Stimulated activated CD4-positive, alpha-beta T cell treated with anti-CD3 and anti-CD28 coated beads, TNF-alpha, amount 100 ng/mL, for 4 hours (primary cell): ENCODE measurements around the gene ASB15.
A peak's percentile ranks its signal among the peaks of the same experiment; 100 is the strongest.
"Not testable (repeated sequence)": the region's sequence is repeated elsewhere in the genome, so short reads cannot be mapped to it uniquely, and the experiment has no call there.

Source experiments
- DNase-seq, 3 experiments: peaks; one replicate each; pipeline ENCODE4 v3.0.0-alpha.2; 2020; ENCODE audit warnings: low read depth in 3 of 3

Gene ASB15

GRCh38 chr7:123598657-123599056, 3.0 kb upstream of the ASB15 start:
- no peak for DNase-seq

GRCh38 chr7:123599766-123600165, 1.9 kb upstream of the ASB15 start:
- DNase-seq, result no peak

- no peak for DNase-seq
Measured at GRCh38 chr7:123600876-123601275, 745 bp upstream of the ASB15 start.

- DNase-seq, result no peak
Measured at GRCh38 chr7:123602648-123603047, 1.0 kb downstream of the ASB15 start.

GRCh38 chr7:123604739-123605138, 3.1 kb downstream of the ASB15 start:
- DNase-seq, result no peak

- no peak for DNase-seq
Measured at GRCh38 chr7:123607423-123607975, 5.9 kb downstream of the ASB15 start.

- no peak for DNase-seq
Measured at GRCh38 chr7:123608991-123609882, 7.6 kb downstream of the ASB15 start.

- no peak for DNase-seq
Measured at GRCh38 chr7:123609883-123610239, 8.2 kb downstream of the ASB15 start.

- no peak for DNase-seq
Measured at GRCh38 chr7:123612024-123612423, 10.4 kb downstream of the ASB15 start.

- DNase-seq, result no peak
Measured at GRCh38 chr7:123615344-123615743, 13.7 kb downstream of the ASB15 start.

GRCh38 chr7:123616223-123616622, 14.6 kb downstream of the ASB15 start:
- DNase-seq, result no peak

- DNase-seq, result no peak
Measured at GRCh38 chr7:123621707-123622106, 20.1 kb downstream of the ASB15 start.

GRCh38 chr7:123622660-123623386, 21.2 kb downstream of the ASB15 start:
- no peak for DNase-seq

GRCh38 chr7:123624527-123625183, 23.0 kb downstream of the ASB15 start:
- DNase-seq, result peak; percentile 13 to 39 (median 15)

- no peak for DNase-seq
Measured at GRCh38 chr7:123625254-123625653, 23.6 kb downstream of the ASB15 start.

GRCh38 chr7:123627851-123628250, 26.2 kb downstream of the ASB15 start:
- no peak for DNase-seq

- no peak for DNase-seq
Measured at GRCh38 chr7:123628829-123629228, 27.2 kb downstream of the ASB15 start.

- no peak for DNase-seq
Measured at GRCh38 chr7:123629281-123629680, 27.7 kb downstream of the ASB15 start.

GRCh38 chr7:123632808-123633207, 31.2 kb downstream of the ASB15 start:
- no peak for DNase-seq

GRCh38 chr7:123633553-123633952, 31.9 kb downstream of the ASB15 start:
- no peak for DNase-seq

- DNase-seq, result not testable (repeated sequence)
Measured at GRCh38 chr7:123634011-123634573, 32.5 kb downstream of the ASB15 start.
